Skeletal muscle satellite cell (primary cell): ENCODE data around the gene SH2D2A. TPM values are rescaled to one million over a fixed set of nuclear protein-coding genes. Genes with fewer than 3 reads are reported as not detected.
A peak's percentile ranks its signal among the peaks of the same experiment; 100 is the strongest.

Experiments
- H3K27me3 ChIP-seq: 2 replicates; pipeline ENCODE4 v1.7.0; 2013; ENCODE audit warnings: low read length; ENCODE audit not compliant: control insufficient read depth, insufficient read depth
- H3K36me3 ChIP-seq: 2 replicates; pipeline ENCODE4 v1.7.0; 2013; ENCODE audit warnings: mild to moderate bottlenecking, control low read depth, low read length; ENCODE audit not compliant: insufficient read depth
- H3K4me1 ChIP-seq: 2 replicates; pipeline ENCODE4 v1.7.0; 2013; ENCODE audit warnings: low read length; ENCODE audit not compliant: control insufficient read depth, insufficient read depth
- H3K4me2 ChIP-seq: 2 replicates; pipeline ENCODE4 v1.7.0; 2013; ENCODE audit warnings: mild to moderate bottlenecking, low read length
- H3K4me3 ChIP-seq: 2 replicates; pipeline ENCODE4 v1.7.0; 2013; ENCODE audit warnings: low read length
- H3K9ac ChIP-seq: 2 replicates; pipeline ENCODE4 v1.7.0; 2013; ENCODE audit warnings: mild to moderate bottlenecking, low read depth, low read length, moderate library complexity
- H3K9me3 ChIP-seq: replicated peaks from 2 replicates; pipeline ENCODE4 v1.7.0; 2013; ENCODE audit warnings: mild to moderate bottlenecking, control low read depth, low read length
- total RNA-seq: library from RNA; depleted of rRNA; stranded (reverse); fragments of >200 nt; gene quantifications from 2 replicates; pipeline ENCODE4 v1.2.3, GENCODE V29; 2012; rRNA removed

The SH2D2A gene
- total RNA-seq: not detected in 2 replicates

DNA sequence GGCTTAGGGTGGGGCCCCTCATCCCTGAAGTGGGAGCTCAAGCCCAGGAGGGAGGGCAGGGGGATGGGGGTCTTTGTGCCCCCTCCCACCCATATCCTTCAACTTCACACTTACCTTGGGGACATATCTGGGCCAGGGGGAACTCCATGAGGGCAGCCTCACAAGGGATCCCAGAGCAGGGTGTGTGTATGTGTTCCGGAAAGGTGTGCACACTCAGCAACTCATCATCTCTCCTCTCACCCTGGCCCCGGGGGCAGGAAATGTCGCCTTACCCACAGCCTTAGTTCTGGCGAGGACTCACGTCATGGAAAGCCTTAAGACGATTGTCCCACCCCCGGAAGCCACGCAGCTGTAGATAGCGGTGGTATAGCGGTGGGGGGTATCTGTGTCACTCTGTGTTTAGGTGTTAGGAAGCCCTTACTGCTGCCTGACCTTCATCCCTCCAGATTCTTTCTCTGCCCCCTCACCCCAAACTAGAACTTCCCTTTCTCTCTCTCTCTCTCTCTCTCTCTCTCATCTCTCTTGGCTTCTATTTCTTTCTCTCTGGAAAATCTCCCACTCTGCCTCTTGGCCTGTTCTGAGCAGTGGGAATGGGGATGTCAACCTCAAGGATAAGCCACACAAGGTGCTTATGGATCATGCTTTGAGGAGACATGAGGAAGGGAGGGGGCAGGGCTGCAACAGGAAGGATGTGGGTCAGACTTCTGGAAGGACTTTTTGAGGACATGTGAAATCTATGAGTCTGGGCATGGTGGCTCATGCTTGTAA is at the start of gene SH2D2A:
TSS of gene SH2D2A (minus strand) at position 288 of the 768 bp plus-strand sequence. CDS start at position 148, 140 bp downstream.
- Histone ChIP-seq H3K27me3 (peaks cover 9% of the 10 kb centered on the region), H3K9ac (no peak within 1 kb of the TSS), H3K9me3 (no peaks in the 10 kb centered on the region), H3K4me2 (no peak within 1 kb of the TSS), H3K36me3 (no peaks in the 10 kb centered on the region), H3K4me3 (no peak within 1 kb of the TSS), H3K4me1 (peaks cover 26% of the 10 kb centered on the region)

DNA sequence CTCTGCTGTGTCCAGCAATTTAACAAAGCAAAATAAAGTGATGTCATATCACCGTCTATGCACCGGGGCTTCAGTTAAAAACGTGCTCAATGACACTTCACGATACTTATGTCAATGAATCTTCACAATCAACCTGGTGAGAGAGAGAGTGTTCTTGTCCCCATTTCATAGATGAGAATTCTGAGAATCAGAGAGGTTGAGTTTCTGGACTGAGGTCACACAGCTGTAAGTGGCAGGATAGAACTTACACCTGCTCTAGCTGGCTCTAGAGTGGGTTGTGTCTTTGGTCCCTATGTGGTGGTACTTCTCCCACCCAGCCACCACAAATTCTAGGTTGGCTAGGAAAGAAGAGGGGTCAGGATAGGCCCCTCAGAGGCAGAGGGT is 49.2 kb upstream of the SH2D2A start:
- peaks cover 69% of the 10 kb centered on the region for H3K27me3 ChIP-seq
- H3K4me2 ChIP-seq: no peak overlapping the region

DNA sequence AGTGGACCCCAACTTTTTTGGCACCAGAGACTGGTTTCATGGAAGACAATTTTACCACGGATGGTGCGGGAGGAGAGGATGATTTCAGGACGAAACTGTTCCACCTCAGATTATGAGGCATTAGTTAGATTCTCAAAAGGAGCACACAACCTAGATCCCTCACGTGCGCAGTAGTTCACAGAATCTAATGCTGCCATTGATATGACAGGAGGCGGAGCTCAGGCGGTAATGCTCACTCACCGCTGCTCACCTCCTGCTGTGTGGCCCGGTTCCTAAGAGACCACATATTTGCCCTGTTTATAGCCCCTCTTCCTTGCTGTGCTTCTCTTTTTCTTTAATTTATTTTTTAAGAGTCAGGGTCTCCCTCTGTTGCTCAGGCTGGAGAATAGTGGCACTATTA is 48.6 kb upstream of the SH2D2A start:
- H3K4me3 ChIP-seq: no peak overlapping the region
- H3K36me3 ChIP-seq: no peaks in the 10 kb centered on the region
- H3K4me1 ChIP-seq: peaks cover 11% of the 10 kb centered on the region
- no peak overlapping the region for H3K4me2 ChIP-seq
- peaks cover 73% of the 10 kb centered on the region for H3K27me3 ChIP-seq
- no peaks in the 10 kb centered on the region for H3K9me3 ChIP-seq
- H3K9ac ChIP-seq: no peak overlapping the region

More for the DNA sequence above, 49.2 kb upstream of the SH2D2A start:
- no peaks in the 10 kb centered on the region for H3K9me3 ChIP-seq
- no peak overlapping the region for H3K9ac ChIP-seq
- H3K4me1 ChIP-seq: peaks cover 12% of the 10 kb centered on the region
- H3K4me3 ChIP-seq: no peak overlapping the region
- no peaks in the 10 kb centered on the region for H3K36me3 ChIP-seq

DNA sequence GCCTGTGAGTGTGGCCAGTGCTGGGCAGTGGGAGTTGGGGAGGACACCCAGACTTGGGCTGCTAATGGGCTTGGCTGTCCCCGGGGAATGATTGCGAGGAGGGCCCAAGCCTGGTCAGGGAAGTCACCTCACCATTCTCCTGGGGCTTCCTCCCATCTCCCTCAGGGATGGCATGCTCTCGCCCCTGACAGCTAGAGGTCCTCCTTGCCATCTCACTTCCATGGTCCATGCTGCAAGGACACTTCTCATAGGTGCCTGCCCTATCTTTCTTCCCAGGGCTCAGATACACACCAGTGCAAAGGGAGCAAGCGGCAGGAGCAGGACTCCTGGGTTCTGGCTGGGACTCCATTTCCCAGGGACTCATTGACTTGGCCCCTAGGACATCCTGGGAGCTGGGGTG is 48.1 kb upstream of the SH2D2A start:
- no peak overlapping the region for H3K4me2 ChIP-seq
- no peak overlapping the region for H3K4me3 ChIP-seq
- peaks cover 78% of the 10 kb centered on the region for H3K27me3 ChIP-seq
- H3K36me3 ChIP-seq: no peaks in the 10 kb centered on the region
- H3K9me3 ChIP-seq: no peaks in the 10 kb centered on the region
- no peak overlapping the region for H3K9ac ChIP-seq
- peaks cover 10% of the 10 kb centered on the region for H3K4me1 ChIP-seq

DNA sequence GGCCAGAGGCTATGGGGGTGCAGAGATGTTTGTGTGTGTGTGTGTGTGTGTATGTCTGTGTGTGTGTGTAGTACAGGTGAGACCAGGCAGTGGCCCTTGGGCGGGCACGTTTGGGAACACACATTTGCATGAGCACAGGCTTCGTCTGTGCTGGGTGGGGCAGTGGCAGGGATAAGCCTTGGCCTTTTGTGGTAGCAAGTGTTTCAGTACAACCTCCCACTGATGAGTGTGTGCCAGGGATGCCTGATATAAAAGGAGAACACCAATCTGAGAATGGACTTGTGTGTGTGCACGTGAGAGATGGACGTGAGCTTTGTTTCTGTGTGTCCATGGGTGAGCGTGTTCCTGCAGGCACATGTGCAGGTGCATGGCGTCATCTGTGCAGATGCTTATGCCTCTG is 47.0 kb upstream of the SH2D2A start:
- H3K27me3 ChIP-seq: peaks cover 85% of the 10 kb centered on the region
- H3K9ac ChIP-seq: no peak overlapping the region
- H3K9me3 ChIP-seq: no peaks in the 10 kb centered on the region

DNA sequence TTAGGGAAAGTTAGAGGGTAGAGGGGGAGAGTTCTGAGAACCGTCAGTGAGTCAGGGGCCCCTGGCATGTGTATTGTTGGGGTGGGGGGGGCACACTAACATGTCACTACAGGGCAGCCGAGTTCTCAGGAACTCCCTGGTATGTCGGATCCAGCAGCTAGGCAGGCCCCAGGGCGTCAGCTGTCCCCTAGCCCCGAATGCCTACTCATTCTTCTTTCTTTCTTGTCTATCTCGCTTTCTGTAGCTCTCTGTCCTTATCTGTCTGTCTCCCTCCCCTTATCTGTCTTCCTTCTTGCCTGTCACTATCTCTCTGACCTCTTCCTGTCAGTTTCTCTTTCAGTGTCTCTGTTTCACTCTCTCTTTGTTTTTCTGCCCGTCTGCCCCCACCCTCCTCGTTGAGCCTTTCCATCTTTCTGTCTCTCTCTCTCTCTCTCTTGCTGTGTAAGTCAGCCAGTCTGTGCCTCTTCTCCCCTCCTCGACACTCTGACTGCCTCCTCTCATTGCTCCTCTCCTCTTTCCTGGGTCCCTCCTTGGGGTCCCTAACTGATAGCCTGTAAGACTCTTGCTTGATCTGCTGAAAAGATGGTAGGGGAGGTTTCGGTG is 46.5 kb upstream of the SH2D2A start:
- no peaks in the 10 kb centered on the region for H3K36me3 ChIP-seq
- H3K4me1 ChIP-seq: peaks cover 15% of the 10 kb centered on the region
- H3K27me3 ChIP-seq: peaks cover 85% of the 10 kb centered on the region
- H3K9ac ChIP-seq: no peak overlapping the region
- H3K4me3 ChIP-seq: no peak overlapping the region
- no peaks in the 10 kb centered on the region for H3K9me3 ChIP-seq
- no peak overlapping the region for H3K4me2 ChIP-seq

More for the DNA sequence above, 47.0 kb upstream of the SH2D2A start:
- no peak overlapping the region for H3K4me2 ChIP-seq
- H3K4me1 ChIP-seq: peaks cover 15% of the 10 kb centered on the region
- no peak overlapping the region for H3K4me3 ChIP-seq
- H3K36me3 ChIP-seq: no peaks in the 10 kb centered on the region

DNA sequence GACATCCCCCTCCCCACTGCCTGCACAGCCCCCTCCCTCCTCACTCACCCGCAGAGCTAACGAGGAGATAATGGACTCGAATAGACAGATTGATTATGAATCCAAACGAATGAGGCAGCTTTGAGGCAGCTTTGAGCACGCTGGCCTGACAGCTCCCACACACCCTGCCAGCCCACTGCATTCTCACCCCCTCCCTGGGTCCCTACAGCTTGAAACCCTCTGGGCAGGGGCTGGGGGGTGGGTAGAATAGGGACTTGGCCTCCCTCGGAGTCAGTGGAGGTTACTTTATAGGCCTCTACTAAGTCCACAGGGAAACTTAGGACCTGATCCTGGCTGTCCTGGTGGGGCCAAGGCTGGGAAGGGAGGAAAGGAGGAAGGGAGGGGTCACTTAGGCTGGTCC is 45.9 kb upstream of the SH2D2A start:
- H3K36me3 ChIP-seq: no peaks in the 10 kb centered on the region
- H3K4me3 ChIP-seq: no peak overlapping the region
- peaks cover 15% of the 10 kb centered on the region for H3K4me1 ChIP-seq
- no peak overlapping the region for H3K9ac ChIP-seq
- no peak overlapping the region for H3K4me2 ChIP-seq
- H3K9me3 ChIP-seq: no peaks in the 10 kb centered on the region
- H3K27me3 ChIP-seq: peaks cover 87% of the 10 kb centered on the region

DNA sequence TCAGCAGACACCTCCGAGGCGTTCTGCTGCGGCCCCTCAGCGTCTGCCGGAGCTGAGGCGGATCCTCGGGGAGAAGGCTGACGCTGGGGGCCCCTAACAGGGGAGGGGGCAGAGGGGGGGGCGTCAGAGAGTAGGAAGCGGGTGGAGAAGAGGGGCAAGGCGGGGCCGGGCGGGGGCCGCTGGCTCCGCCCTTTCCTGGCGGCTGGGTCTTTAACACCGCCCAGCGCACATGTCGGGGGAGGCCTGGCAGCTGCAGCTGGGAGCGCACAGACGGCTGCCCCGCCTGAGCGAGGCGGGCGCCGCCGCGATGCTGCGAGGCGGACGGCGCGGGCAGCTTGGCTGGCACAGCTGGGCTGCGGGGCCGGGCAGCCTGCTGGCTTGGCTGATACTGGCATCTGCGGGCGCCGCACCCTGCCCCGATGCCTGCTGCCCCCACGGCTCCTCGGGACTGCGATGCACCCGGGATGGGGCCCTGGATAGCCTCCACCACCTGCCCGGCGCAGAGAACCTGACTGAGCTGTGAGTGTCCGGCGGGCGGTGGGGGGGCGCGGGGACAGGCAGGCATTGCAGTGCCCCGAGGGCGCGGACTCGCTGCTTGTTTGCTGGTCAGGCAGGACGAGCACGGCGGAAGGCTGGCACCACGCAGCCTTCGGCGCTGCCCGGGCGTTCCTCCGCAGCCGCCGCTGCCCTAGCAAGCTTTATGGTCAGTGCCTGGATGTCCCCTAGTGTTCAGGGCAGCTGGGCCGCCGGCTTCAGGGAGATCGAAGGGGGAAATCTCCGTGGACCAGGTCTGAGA is 44.2 kb upstream of the SH2D2A start, which contains the start of gene NTRK1:
TSS of gene NTRK1 (plus strand) at position 238 of the 796 bp plus-strand sequence. CDS start at position 308, 70 bp downstream.
- peaks cover 95% of the 10 kb centered on the region for H3K27me3 ChIP-seq
- peak within 1 kb of the TSS; percentile 59 for H3K4me3 ChIP-seq
- no peak within 1 kb of the TSS for H3K9ac ChIP-seq
- H3K9me3 ChIP-seq: no peaks in the 10 kb centered on the region
- peak within 1 kb of the TSS; percentile 87 for H3K4me2 ChIP-seq
- H3K4me1 ChIP-seq: peaks cover 15% of the 10 kb centered on the region
- H3K36me3 ChIP-seq: no peaks in the 10 kb centered on the region

DNA sequence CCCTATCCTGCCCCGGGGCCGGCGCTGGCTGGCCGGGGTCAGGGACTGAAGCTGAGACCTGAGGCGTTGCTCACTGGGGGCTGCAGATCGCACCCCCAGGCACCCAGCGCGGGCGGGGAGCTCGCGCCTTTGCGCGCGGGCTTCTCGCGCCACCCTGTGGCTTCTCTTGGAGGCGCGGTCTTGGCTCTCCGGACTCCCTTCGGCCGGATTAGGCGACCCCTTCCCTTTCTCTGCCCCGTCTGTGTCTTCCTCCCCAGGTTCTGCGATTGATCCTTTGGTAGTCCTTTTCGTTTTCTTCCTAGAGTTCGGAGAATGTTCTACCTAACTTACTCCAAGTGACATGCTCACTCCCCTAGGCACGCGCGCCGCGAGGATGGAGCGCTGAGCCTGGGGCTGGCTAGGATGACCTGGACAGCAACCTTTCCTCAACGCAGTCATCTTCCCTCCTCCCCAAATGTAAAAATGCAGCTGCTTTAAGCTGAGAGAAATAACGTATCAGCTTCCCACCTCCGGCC is 43.5 kb upstream of the SH2D2A start:
- H3K9me3 ChIP-seq: no peaks in the 10 kb centered on the region
- H3K4me2 ChIP-seq: peak overlapping the region; percentile 87
- no peak overlapping the region for H3K9ac ChIP-seq
- H3K27me3 ChIP-seq: peaks cover 88% of the 10 kb centered on the region
- no peaks in the 10 kb centered on the region for H3K36me3 ChIP-seq
- peaks cover 15% of the 10 kb centered on the region for H3K4me1 ChIP-seq
- H3K4me3 ChIP-seq: peak overlapping the region; percentile 59

DNA sequence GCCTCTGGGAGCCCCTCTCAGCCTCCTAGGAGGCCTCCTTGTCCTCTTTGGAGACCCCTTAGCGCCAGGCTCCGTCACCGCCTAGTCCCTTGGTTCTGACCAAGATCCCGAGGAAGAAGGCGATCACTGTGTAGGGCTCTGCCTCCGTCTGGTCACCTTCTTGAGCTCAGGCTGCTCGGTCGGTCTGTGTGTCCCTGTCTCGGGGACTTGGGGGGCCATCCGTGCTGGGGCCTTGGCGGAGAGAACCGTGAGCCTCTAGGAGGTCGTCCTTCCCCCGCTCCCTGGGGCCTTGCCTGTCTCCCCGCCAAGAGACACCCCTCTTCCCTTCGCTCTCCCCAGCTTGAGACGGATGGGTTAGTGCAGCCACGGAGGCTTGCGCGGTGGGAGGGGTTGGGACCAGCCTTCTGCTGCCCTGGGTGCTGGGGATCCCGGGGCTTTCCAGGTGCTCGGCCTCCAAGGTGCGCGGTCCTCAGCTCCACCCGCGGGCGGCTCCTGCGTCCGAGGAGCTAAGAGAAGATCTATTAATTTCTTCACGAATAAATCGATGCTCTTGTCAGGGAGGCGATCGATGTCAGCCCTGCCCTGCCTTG is 43.0 kb upstream of the SH2D2A start:
- H3K36me3 ChIP-seq: no peaks in the 10 kb centered on the region
- H3K4me3 ChIP-seq: peak overlapping the region; percentile 59
- peak overlapping the region; percentile 87 for H3K4me2 ChIP-seq
- no peak overlapping the region for H3K9ac ChIP-seq
- H3K9me3 ChIP-seq: no peaks in the 10 kb centered on the region
- H3K4me1 ChIP-seq: peaks cover 15% of the 10 kb centered on the region
- H3K27me3 ChIP-seq: peaks cover 86% of the 10 kb centered on the region
